Measurements from ENCODE around the gene JPH2. TPM values are rescaled to one million over a fixed set of nuclear protein-coding genes. Genes with fewer than 3 reads are reported as not detected.

JPH2 gene
- total RNA-seq, 2 donors from 2014 or later: 0.29 to 0.46 TPM

- ATAC-seq (replicated peaks in 1 of 2) (no peak), DNase-seq (no peak)
- Mint-ChIP-seq H3K4me1 (ENCODE audit: low read depth) (peaks cover 65% of the 10 kb centered on the region), H3K27ac (peak overlapping the region; percentile 95), H3K36me3 (ENCODE audit: insufficient read depth in 2 of 2) (peaks cover 6 to 11% of the 10 kb centered on the region in 2 donors), H3K4me3 (peak overlapping the region; percentile 92 to 100), H3K9me3 (no peaks in the 10 kb centered on the region), H3K27me3 (ENCODE audit: low read depth) (no peaks in the 10 kb centered on the region)
Measured at GRCh38 chr20:44208165-44208564, 21.2 kb upstream of the JPH2 start.

GRCh38 chr20:44207126-44207723 lies 20.2 kb upstream of the JPH2 start:
- DNase-seq: no peak
- peak overlapping the region; percentile 36 to 79 for H3K4me3 Mint-ChIP-seq
- H3K4me1 Mint-ChIP-seq (ENCODE audit: low read depth): peaks cover 62% of the 10 kb centered on the region
- H3K27me3 Mint-ChIP-seq (ENCODE audit: low read depth): no peaks in the 10 kb centered on the region
- ATAC-seq (replicated peaks in 1 of 2): no peak
- H3K9me3 Mint-ChIP-seq: no peaks in the 10 kb centered on the region
- H3K36me3 Mint-ChIP-seq (ENCODE audit: insufficient read depth in 2 of 2): peaks cover 6 to 13% of the 10 kb centered on the region in 2 donors
- H3K27ac Mint-ChIP-seq: peak overlapping the region; percentile 85

- Mint-ChIP-seq H3K4me1 (ENCODE audit: low read depth) (peaks cover 51% of the 10 kb centered on the region), H3K27me3 (ENCODE audit: low read depth) (no peaks in the 10 kb centered on the region), H3K36me3 (ENCODE audit: insufficient read depth in 2 of 2) (peaks cover 8 to 19% of the 10 kb centered on the region in 2 donors), H3K9me3 (no peaks in the 10 kb centered on the region), H3K4me3 (peak overlapping the region in 1 of 2 donors; percentile 41), H3K27ac (no peak overlapping the region)
- DNase-seq (no peak), ATAC-seq (replicated peaks in 1 of 2) (no peak)
Measured at GRCh38 chr20:44206132-44206531, 19.1 kb upstream of the JPH2 start.

- DNase-seq (no peak), ATAC-seq (replicated peaks in 1 of 2) (no peak)
- H3K27ac Mint-ChIP-seq: no peak overlapping the region
- no peaks in the 10 kb centered on the region for H3K9me3 Mint-ChIP-seq
- H3K4me3 Mint-ChIP-seq: no peak overlapping the region
- H3K27me3 Mint-ChIP-seq (ENCODE audit: low read depth): no peaks in the 10 kb centered on the region
- H3K36me3 Mint-ChIP-seq (ENCODE audit: insufficient read depth in 2 of 2): peaks cover 5 to 20% of the 10 kb centered on the region in 2 donors
- peaks cover 52% of the 10 kb centered on the region for H3K4me1 Mint-ChIP-seq (ENCODE audit: low read depth)
Measured at GRCh38 chr20:44204832-44205215, 17.8 kb upstream of the JPH2 start.

- peak overlapping the region; percentile 70 for H3K27ac Mint-ChIP-seq
Measured at GRCh38 chr20:44204156-44204831, 17.3 kb upstream of the JPH2 start.

GRCh38 chr20:44203161-44203560 lies 16.2 kb upstream of the JPH2 start:
- H3K4me3 Mint-ChIP-seq: no peak overlapping the region
- peaks cover 48% of the 10 kb centered on the region for H3K4me1 Mint-ChIP-seq (ENCODE audit: low read depth)
- no peak overlapping the region for H3K27ac Mint-ChIP-seq
- ATAC-seq (replicated peaks in 1 of 2) (no peak), DNase-seq (no peak)
- no peaks in the 10 kb centered on the region for H3K27me3 Mint-ChIP-seq (ENCODE audit: low read depth)
- H3K36me3 Mint-ChIP-seq (ENCODE audit: insufficient read depth in 2 of 2): peaks cover 5 to 24% of the 10 kb centered on the region in 2 donors
- H3K9me3 Mint-ChIP-seq: no peaks in the 10 kb centered on the region

More at GRCh38 chr20:44204156-44204831, 17.3 kb upstream of the JPH2 start:
- Mint-ChIP-seq H3K27me3 (ENCODE audit: low read depth) (no peaks in the 10 kb centered on the region), H3K9me3 (no peaks in the 10 kb centered on the region), H3K4me1 (ENCODE audit: low read depth) (peaks cover 52% of the 10 kb centered on the region), H3K36me3 (ENCODE audit: insufficient read depth in 2 of 2) (peaks cover 4 to 21% of the 10 kb centered on the region in 2 donors), H3K4me3 (no peak overlapping the region)
- ATAC-seq (replicated peaks in 1 of 2): peak; percentile 44 to 66
- DNase-seq: no peak

GRCh38 chr20:44200983-44201382 lies 14.0 kb upstream of the JPH2 start:
- peaks cover 12 to 26% of the 10 kb centered on the region in 2 donors for H3K36me3 Mint-ChIP-seq (ENCODE audit: insufficient read depth in 2 of 2)
- peaks cover 28% of the 10 kb centered on the region for H3K4me1 Mint-ChIP-seq (ENCODE audit: low read depth)
- H3K27me3 Mint-ChIP-seq (ENCODE audit: low read depth): no peaks in the 10 kb centered on the region
- DNase-seq (no peak), ATAC-seq (replicated peaks in 1 of 2) (no peak)
- H3K4me3 Mint-ChIP-seq: no peak overlapping the region
- no peak overlapping the region for H3K27ac Mint-ChIP-seq
- no peaks in the 10 kb centered on the region for H3K9me3 Mint-ChIP-seq

GRCh38 chr20:44200371-44200770 lies 13.4 kb upstream of the JPH2 start:
- ATAC-seq (replicated peaks in 1 of 2): no peak
- Mint-ChIP-seq H3K27me3 (ENCODE audit: low read depth) (no peaks in the 10 kb centered on the region), H3K27ac (peak overlapping the region; percentile 79), H3K9me3 (no peaks in the 10 kb centered on the region), H3K36me3 (ENCODE audit: insufficient read depth in 2 of 2) (peaks cover 12 to 26% of the 10 kb centered on the region in 2 donors), H3K4me1 (ENCODE audit: low read depth) (peaks cover 28% of the 10 kb centered on the region), H3K4me3 (no peak overlapping the region)
- DNase-seq: no peak

- ATAC-seq (replicated peaks in 1 of 2) (no peak), DNase-seq (no peak)
- Mint-ChIP-seq H3K9me3 (no peaks in the 10 kb centered on the region), H3K27ac (peak overlapping the region; percentile 74), H3K4me3 (no peak overlapping the region), H3K4me1 (ENCODE audit: low read depth) (peaks cover 26% of the 10 kb centered on the region), H3K27me3 (ENCODE audit: low read depth) (no peaks in the 10 kb centered on the region), H3K36me3 (ENCODE audit: insufficient read depth in 2 of 2) (peaks cover 12 to 26% of the 10 kb centered on the region in 2 donors)
Measured at GRCh38 chr20:44199877-44200276, 12.9 kb upstream of the JPH2 start.

- Mint-ChIP-seq H3K4me1 (ENCODE audit: low read depth) (peaks cover 17% of the 10 kb centered on the region), H3K4me3 (peak overlapping the region; percentile 34 to 69), H3K36me3 (ENCODE audit: insufficient read depth in 2 of 2) (peaks cover 12 to 26% of the 10 kb centered on the region in 2 donors), H3K9me3 (no peaks in the 10 kb centered on the region), H3K27me3 (ENCODE audit: low read depth) (no peaks in the 10 kb centered on the region), H3K27ac (peak overlapping the region; percentile 74)
- DNase-seq (peak; percentile 58 to 68), ATAC-seq (replicated peaks in 1 of 2) (peak; percentile 98 to 99)
Measured at GRCh38 chr20:44198872-44199271, 11.9 kb upstream of the JPH2 start.

GRCh38 chr20:44196271-44196670 lies 9.3 kb upstream of the JPH2 start:
- Mint-ChIP-seq H3K27me3 (ENCODE audit: low read depth) (no peaks in the 10 kb centered on the region), H3K4me1 (ENCODE audit: low read depth) (peaks cover 17% of the 10 kb centered on the region), H3K9me3 (no peaks in the 10 kb centered on the region), H3K4me3 (no peak overlapping the region), H3K36me3 (ENCODE audit: insufficient read depth in 2 of 2) (peaks cover 10 to 18% of the 10 kb centered on the region in 2 donors), H3K27ac (no peak overlapping the region)
- DNase-seq: no peak
- ATAC-seq (replicated peaks in 1 of 2): no peak

GRCh38 chr20:44195605-44196004 lies 8.6 kb upstream of the JPH2 start:
- ATAC-seq (replicated peaks in 1 of 2) (no peak), DNase-seq (no peak)
- no peak overlapping the region for H3K4me3 Mint-ChIP-seq
- no peaks in the 10 kb centered on the region for H3K9me3 Mint-ChIP-seq
- peaks cover 17% of the 10 kb centered on the region for H3K4me1 Mint-ChIP-seq (ENCODE audit: low read depth)
- H3K27me3 Mint-ChIP-seq (ENCODE audit: low read depth): peaks cover 4% of the 10 kb centered on the region
- peaks cover 9 to 18% of the 10 kb centered on the region in 2 donors for H3K36me3 Mint-ChIP-seq (ENCODE audit: insufficient read depth in 2 of 2)
- H3K27ac Mint-ChIP-seq: no peak overlapping the region

- peaks cover 9% of the 10 kb centered on the region for H3K27me3 Mint-ChIP-seq (ENCODE audit: low read depth)
- H3K36me3 Mint-ChIP-seq (ENCODE audit: insufficient read depth in 2 of 2): peaks cover 8% of the 10 kb centered on the region in 2 donors
- no peak overlapping the region for H3K27ac Mint-ChIP-seq
- DNase-seq: no peak
- no peak overlapping the region for H3K4me3 Mint-ChIP-seq
- H3K4me1 Mint-ChIP-seq (ENCODE audit: low read depth): peaks cover 3% of the 10 kb centered on the region
- ATAC-seq (replicated peaks in 1 of 2): no peak
- H3K9me3 Mint-ChIP-seq: no peaks in the 10 kb centered on the region
Measured at GRCh38 chr20:44193801-44194200, 6.8 kb upstream of the JPH2 start.

All from activated T-cell treated with anti-CD3 and anti-CD28 coated beads, Interleukin-2, amount 50 U/mL, for 72 hours (primary cell).